Measurements from ENCODE around the gene GRIK1. TPM values are rescaled to one million over a fixed set of nuclear protein-coding genes. Genes with fewer than 3 reads are reported as not detected.

The GRIK1 gene
- total RNA-seq, 1 experiment from 2014 or later: 0.09 TPM

- H3K27me3 Mint-ChIP-seq (ENCODE audit: low read depth): no peaks in the 10 kb centered on the region
- POLR2A ChIA-PET: no interaction called here
- H3K9me3 Mint-ChIP-seq: peaks cover 28% of the 10 kb centered on the region
- no peak for ATAC-seq
- H3K27ac Mint-ChIP-seq: no peak overlapping the region
- DNase-seq (ENCODE audit: low spot score): no peak
- no peak for TF ChIP-seq SP1 (CRISPR knock-in tag; conservative IDR thresholded peaks at IDR 0.05)
- TF ChIP-seq NFYB (CRISPR knock-in tag; conservative IDR thresholded peaks at IDR 0.05; ENCODE audit: low read depth): no peak
- TF ChIP-seq ZNF281 (CRISPR knock-in tag; IDR thresholded peaks at IDR 0.05): no peak
- no peak for TF ChIP-seq ZNF671 (CRISPR knock-in tag; IDR thresholded peaks at IDR 0.05)
- TF ChIP-seq TEAD1 (CRISPR knock-in tag; IDR thresholded peaks at IDR 0.05): no peak
- TF ChIP-seq, protein P1, sequence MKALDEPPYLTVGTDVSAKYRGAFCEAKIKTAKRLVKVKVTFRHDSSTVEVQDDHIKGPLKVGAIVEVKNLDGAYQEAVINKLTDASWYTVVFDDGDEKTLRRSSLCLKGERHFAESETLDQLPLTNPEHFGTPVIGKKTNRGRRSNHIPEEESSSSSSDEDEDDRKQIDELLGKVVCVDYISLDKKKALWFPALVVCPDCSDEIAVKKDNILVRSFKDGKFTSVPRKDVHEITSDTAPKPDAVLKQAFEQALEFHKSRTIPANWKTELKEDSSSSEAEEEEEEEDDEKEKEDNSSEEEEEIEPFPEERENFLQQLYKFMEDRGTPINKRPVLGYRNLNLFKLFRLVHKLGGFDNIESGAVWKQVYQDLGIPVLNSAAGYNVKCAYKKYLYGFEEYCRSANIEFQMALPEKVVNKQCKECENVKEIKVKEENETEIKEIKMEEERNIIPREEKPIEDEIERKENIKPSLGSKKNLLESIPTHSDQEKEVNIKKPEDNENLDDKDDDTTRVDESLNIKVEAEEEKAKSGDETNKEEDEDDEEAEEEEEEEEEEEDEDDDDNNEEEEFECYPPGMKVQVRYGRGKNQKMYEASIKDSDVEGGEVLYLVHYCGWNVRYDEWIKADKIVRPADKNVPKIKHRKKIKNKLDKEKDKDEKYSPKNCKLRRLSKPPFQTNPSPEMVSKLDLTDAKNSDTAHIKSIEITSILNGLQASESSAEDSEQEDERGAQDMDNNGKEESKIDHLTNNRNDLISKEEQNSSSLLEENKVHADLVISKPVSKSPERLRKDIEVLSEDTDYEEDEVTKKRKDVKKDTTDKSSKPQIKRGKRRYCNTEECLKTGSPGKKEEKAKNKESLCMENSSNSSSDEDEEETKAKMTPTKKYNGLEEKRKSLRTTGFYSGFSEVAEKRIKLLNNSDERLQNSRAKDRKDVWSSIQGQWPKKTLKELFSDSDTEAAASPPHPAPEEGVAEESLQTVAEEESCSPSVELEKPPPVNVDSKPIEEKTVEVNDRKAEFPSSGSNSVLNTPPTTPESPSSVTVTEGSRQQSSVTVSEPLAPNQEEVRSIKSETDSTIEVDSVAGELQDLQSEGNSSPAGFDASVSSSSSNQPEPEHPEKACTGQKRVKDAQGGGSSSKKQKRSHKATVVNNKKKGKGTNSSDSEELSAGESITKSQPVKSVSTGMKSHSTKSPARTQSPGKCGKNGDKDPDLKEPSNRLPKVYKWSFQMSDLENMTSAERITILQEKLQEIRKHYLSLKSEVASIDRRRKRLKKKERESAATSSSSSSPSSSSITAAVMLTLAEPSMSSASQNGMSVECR (CRISPR knock-in tag; IDR thresholded peaks at IDR 0.05; ENCODE audit: borderline replicate concordance): no peak
- no peak for TF ChIP-seq ATF1 (CRISPR knock-in tag; IDR thresholded peaks at IDR 0.05)
- no peak for TF ChIP-seq ZNF317 (CRISPR knock-in tag; IDR thresholded peaks at IDR 0.05; ENCODE audit: borderline replicate concordance, low read depth)
- no peak for TF ChIP-seq NFE2L1 (CRISPR knock-in tag; IDR thresholded peaks at IDR 0.05)
- no peak for TF ChIP-seq SMAD4 (CRISPR knock-in tag; IDR thresholded peaks at IDR 0.05)
- TF ChIP-seq ZNF138 (CRISPR knock-in tag; conservative IDR thresholded peaks at IDR 0.05): no peak
- TF ChIP-seq IRF2 (CRISPR knock-in tag; IDR thresholded peaks at IDR 0.05; ENCODE audit: borderline replicate concordance, low read depth): no peak
- no peak for TF ChIP-seq TP53 (CRISPR knock-in tag; IDR thresholded peaks at IDR 0.05)
- TF ChIP-seq GTF2I (CRISPR knock-in tag; conservative IDR thresholded peaks at IDR 0.05): no peak
- TF ChIP-seq PRDM15 (CRISPR knock-in tag; IDR thresholded peaks at IDR 0.05): no peak
- no peak for TF ChIP-seq FOXJ3 (CRISPR knock-in tag; IDR thresholded peaks at IDR 0.05; ENCODE audit: borderline replicate concordance)
- no peak for TF ChIP-seq NFATC4 (CRISPR knock-in tag; IDR thresholded peaks at IDR 0.05)
- no peak for TF ChIP-seq PREB (CRISPR knock-in tag; IDR thresholded peaks at IDR 0.05; ENCODE audit: borderline replicate concordance)
- no peak overlapping the region for H3K4me3 Mint-ChIP-seq
- peaks cover 18% of the 10 kb centered on the region for H3K4me1 Mint-ChIP-seq
- CTCF ChIA-PET: no interaction called here
- H3K36me3 Mint-ChIP-seq: peaks cover 8% of the 10 kb centered on the region
These were observed 220.3 kb downstream of the GRIK1 start for GRCh38 chr21:29719521-29719920.
